Measurements from ENCODE around the gene MRPL18. TPM values are rescaled to one million over a fixed set of nuclear protein-coding genes. Genes with fewer than 3 reads are reported as not detected.

Gene MRPL18
- total RNA-seq, 3 donors from 2014 or later = 52.8 to 72.9 (median 68.2) TPM

GRCh38 chr6:159844737-159845645 lies 54.7 kb downstream of the MRPL18 start:
- no peaks in the 10 kb centered on the region for H3K4me1 ChIP-seq
- H3K4me3 ChIP-seq = no peak overlapping the region
- peaks cover 0 to 8% of the 10 kb centered on the region in 2 donors for H3K9me3 ChIP-seq
- no peak for DNase-seq (ENCODE audit: low spot score in 2 of 2)
- intact Hi-C loops (cut with DNase I; ENCODE audit: low total_unique reads) = loop anchor here (1.0 kb wide), 1 partner anchor 42 kb away; no protein-coding TSS in a partner anchor
- no peaks in the 10 kb centered on the region for H3K36me3 ChIP-seq
- TF ChIP-seq POLR2AphosphoS5 (IDR thresholded peaks at IDR 0.05) (no peak), CTCF (IDR thresholded peaks at IDR 0.05) (no peak), POLR2A (IDR thresholded peaks at IDR 0.05) (no peak)
- no peak overlapping the region for H3K27ac ChIP-seq
- no peaks in the 10 kb centered on the region for H3K27me3 ChIP-seq

Other genes with a start within 250 kb of the MRPL18 start
- 1,000 to 10,000 TPM in 2 of 3 donors, 100 to 1,000 TPM in 1; 999 to 1,273 (median 1,163) TPM for gene SOD2, start 97.2 kb upstream of the MRPL18 start, total RNA-seq
- 100 to 1,000 TPM; 115 to 153 (median 116) TPM for gene WTAP, start 63.0 kb upstream of the MRPL18 start, total RNA-seq
- 10 to 100 TPM in 2 of 3 donors, 1 to 10 TPM in 1; 9.4 to 10.5 (median 10.1) TPM for gene ACAT2, start 28.4 kb upstream of the MRPL18 start, total RNA-seq
- 100 to 1,000 TPM; 119 to 151 (median 137) TPM for gene TCP1, start 865 bp upstream of the MRPL18 start, total RNA-seq
- under 1 TPM in 2 of 3 donors, not detected in 1; 0.29 to 0.66 TPM for gene PNLDC1, start 9.8 kb downstream of the MRPL18 start, total RNA-seq
- gene MAS1, start 100.5 kb downstream of the MRPL18 start, total RNA-seq = not detected
- gene IGF2R, start 178.6 kb downstream of the MRPL18 start, total RNA-seq = 100 to 1,000 TPM in 1 of 3 donors, 10 to 100 TPM in 2; 60.4 to 112 (median 81.0) TPM

Data from breast epithelium (tissue), 4 donors.